HG02938 (cell line): ENCODE data around the gene ARID1B.

Experiments
- ATAC-seq: cut with Tn5 transposase; IDR thresholded peaks from one replicate; pipeline ENCODE4 v1.9.1; 2021; ENCODE audit warnings: mild to moderate bottlenecking, moderate library complexity; ENCODE audit not compliant: unreplicated experiment

The ARID1B gene

DNA sequence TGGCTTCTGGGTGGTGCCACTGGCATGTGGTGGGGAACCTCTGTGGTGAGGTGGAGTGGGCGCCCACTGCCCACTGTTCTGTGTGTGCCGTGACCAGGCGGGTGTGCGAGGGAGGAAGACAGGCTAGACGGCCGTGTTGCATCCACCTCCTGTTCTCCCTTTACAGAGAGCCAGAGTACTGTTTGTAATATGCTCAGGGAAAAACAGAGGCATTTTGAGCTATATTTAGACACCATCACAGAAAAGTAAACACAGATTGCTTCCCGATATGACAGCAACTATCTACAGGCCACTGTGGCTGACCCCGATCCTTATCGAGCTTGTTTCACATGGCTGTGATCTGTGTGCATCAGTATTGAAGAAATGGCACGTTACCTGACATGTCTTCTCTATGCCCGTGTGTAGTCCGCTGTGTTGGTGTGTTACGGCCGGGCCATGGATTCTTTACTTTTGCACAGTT lies 45.6 kb downstream of the ARID1B start:
- ATAC-seq = no peak

DNA sequence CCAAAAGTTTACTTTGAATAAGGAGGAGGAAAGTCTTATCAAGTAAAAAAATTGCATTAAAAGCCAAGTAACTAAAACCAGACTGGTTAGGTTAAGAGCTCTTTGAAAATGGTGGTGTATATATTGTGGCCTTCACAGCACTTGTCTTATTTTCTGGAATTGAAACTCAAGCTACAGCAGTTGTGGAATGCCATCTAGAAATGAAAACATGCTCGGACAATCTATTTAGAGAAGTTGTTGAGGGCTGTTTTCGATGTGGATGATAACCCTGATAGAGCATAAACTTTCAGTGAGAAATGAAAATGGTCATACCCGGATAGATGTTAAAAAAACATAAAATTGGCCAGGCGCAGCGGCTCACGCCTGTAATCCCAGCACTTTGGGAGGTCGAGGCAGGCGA lies 47.0 kb downstream of the ARID1B start:
- no peak for ATAC-seq

DNA sequence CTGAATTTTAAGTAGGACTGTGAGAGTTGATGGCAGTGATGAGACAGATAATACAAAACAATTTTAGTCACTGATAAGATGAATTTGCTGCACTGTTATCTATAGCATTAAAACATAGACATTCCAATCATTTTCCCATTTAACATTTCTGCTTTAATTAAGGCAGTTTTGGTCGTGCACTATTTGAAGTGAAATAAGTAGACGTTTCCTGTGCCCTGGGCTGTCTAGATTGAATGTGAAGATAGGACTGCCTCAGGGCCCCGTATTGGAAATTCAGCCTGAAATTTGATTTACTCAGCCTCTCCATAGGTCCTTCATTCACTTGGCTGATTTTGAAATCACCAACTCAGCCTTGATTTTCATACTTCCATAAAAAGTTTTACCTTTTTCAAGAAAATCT lies 48.3 kb downstream of the ARID1B start:
- ATAC-seq = no peak

DNA sequence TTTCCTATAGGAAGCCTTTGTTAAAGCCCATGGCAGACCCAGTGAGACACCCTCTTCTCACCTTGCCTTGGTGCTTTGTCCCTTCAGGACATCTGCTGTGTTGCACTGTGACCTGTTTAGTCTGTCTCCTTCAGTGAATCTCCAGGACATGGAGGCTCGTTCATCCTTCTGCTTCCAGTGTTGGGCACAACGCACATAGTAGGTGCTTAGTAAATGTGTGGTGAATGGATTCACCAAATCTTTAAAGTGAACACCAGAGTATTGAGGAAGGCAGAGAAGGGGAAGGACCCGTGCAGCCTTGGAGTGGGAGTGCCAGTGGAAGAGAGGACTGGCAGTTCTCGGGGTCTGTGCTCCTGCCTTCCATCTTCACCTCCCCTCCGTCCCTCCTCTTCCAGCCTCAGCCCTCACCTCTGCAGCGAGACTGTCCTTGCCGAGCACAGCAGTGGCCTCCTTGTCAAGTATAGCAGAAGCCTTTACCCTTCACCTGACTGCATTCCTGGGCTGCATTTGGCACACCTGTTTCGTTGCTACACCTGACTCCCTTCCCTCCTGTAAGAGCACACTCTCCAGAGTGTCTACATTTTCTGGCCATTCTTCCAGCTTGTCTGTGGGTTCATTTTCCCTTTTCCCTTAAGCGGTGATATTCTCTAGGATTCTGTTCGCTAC lies 49.2 kb downstream of the ARID1B start:
- no peak for ATAC-seq

DNA sequence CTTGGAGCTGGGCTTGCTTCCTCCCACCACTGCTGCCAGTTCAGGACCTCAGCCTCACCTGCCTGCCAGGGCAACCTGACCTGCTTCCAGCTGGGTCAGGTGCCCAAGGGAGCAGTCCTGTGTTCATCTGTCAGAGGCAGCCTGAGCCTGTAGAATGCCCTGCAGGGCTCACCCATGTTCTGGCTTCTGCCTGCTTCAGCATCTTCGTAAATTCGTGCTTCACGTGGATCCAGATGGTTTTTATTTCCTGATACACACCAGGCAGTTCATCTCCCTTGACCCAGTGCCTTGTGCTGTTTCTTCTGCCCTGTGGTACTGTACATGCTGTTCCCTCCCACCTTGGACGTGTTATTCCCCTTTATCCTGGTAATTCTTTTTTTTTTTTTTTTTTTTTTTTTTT lies 50.2 kb downstream of the ARID1B start:
- ATAC-seq = no peak

DNA sequence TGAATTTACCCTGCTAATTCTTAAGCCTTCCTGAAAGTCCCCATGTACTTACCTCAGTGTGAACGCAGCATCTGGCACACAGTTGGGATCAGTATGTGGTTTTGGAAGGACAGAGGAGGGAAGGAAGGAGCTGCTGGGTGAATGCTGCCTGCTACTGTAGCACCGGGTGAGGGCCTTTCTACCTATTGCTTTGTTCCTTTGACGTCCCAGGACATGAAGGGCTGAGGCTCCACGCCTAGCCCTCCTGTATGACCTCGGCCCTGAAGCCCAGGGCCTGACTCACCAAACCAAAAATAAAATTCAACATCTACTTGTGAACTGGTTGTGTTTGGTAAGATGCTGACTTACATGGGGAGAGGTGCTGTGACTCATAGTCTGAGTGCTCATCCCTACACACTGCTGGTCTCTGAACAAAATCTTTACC lies 51.1 kb downstream of the ARID1B start:
- no peak for ATAC-seq

DNA sequence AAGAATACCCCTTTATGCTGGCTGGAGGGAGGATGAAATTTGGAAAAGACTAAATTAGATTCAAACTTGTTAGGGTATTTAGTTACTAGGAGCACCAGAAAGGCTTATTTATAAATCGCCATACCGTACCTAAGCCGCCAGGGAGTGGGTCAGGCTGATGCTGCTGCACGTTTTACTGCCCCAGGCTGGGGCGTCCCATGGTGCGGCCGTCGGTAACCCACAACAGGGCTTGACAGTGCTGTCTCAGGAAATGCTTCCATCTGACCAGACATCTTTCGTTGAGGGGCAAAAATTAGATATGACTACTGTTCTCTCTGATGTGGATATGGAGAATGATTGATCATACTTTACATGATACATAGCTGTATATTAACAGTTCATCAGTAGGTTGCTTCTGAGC lies 52.9 kb downstream of the ARID1B start:
- no peak for ATAC-seq

DNA sequence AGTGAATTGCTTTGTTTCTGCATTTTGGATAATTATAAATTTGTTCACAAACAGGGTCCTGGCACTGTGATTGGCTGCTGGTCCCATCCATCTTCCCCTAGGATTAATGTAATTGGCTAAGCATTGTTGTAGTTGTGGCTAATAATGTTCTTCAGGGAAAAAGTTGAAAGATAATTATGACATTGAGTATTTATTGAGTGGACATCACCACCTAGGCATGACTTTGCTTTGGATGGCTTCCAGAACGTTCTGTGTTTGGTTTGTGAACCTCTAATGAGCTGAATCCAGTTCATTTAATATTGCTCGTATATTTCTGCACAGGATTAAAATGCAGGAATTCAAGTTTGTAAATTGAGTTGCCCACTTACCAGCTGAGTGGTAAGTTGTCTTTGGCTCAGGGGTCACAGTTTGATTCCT lies 55.1 kb downstream of the ARID1B start:
- ATAC-seq = no peak

DNA sequence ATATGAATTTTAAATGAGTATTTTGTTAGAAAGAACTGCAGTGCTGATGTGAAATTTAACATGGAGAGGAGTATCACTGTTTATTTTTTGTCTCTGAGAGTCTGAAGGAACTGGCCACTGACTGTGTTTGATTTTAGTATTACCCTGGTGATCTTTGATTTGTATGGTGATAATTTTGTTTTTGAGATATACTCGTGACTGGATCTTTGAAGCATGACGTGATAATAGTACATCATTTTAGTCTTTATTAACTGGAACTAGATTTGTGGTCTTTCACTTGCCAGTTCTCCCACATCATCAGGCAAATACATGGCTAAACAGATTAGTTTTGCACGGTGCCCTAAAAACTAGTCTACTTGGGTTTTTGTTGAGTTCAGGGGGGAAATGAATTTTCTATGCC lies 55.5 kb downstream of the ARID1B start:
- ATAC-seq = no peak

DNA sequence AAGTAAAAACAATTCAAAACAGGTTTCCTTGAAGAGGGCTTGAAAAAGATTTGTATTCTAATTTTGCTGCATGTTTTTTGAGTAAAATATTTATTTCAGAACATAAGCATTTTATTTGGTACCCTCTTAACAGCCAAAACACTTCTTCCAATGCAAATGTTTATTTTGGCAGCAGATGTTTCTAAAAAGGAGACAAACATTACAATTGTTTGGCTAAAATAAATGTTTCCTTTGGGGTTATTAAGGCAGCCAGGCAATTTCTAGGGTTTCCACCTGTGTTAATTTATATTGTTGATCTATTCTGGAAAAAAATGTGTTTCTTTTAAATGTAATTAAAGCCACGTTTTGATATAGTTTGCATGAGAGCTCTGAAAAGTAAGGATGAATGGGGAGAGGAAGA lies 56.6 kb downstream of the ARID1B start:
- ATAC-seq = no peak

DNA sequence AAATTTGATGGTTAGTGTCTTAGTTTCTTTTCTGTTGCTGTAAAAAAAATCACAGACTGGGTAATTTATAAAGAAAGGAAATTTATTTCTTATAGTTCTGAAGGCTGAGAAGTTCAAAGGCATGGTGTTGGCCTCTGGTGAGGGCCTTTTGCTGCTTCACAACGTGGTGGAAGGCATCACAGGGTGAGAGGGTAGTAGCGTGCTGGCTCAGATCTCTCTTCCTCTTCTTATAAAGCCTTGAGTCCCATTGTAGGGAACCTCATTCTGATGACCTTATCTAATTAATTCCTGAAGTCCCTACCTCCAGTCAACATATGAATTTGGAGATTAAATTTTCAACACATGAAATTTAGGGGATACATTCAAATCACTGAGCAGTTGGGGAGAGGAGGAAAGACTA lies 62.0 kb downstream of the ARID1B start:
- ATAC-seq = no peak

DNA sequence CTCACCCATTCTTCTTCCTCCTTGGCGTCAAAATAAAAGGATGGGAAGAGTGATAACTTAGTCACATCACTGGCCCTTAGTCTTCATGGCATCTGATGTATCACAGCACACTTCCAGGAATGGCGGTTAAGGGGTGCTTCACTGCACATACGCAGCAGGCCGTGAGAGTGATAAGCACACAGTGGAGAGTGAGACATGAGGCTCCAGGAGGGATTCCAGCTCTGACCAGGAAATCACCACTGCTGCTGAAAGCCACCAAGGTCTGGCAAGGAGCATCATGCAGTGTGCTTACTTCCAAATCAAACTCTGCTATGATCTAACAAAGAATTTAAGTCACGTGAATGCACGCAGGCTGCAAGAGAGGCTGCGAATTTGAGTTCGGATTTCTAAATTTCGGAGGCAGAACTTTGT lies 62.4 kb downstream of the ARID1B start:
- ATAC-seq = no peak

DNA sequence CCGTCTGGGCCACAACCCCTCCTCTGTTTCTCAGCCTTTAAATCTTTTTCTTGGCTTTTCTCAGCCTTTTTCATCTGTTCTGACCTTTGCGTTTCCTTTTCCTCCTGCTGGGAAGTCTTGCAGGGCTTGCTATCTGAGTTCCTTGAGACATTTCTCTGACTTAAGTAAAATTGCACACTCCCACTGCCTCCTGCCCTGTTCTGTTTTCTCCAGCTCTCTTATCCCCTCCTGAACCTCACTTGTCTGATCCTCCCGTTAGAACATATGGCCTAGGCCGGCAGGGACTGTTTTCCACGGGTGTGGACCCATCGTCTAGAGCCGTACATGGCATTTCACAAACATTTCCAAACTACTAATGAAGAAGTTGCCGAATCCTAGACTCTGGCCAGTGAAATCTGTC lies 63.0 kb downstream of the ARID1B start:
- ATAC-seq = no peak

DNA sequence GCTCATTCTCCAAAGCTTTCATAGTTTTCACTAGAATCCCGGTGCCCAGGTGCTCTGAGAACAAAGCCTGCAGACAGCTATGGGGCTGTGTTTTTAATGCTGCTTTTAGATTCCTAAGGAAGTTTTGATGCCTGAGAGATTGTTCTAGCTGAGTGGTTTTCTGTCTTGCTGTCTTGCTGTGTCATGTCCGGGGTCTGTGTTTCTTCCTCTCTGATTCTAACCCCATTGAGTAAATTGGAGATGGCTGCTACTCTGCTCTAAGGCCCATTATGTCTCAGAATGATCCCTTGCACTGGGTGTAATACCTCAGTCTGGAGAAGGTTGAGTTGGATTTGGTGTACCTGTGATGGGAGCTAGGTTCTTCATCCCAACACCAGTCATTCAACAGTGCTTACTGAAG lies 63.4 kb downstream of the ARID1B start:
- ATAC-seq = no peak

DNA sequence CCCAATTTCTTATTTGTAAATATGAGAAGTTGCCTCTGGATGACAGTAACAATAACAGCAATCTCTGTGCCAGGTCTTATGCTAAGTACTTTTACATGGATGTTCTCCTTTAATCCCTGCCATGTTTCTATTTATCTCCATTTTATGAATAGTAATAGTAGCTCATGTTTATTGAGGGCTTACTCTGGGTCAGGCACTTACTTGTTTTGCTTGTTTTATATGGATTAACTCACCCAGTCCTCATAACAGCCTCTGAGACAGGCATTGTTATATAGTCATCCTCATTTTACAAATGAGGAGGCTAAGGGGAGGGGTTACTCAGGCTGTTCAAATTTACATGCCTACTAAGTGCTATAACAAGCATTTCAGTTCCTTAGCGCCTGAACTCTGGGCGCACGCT lies 64.3 kb downstream of the ARID1B start:
- ATAC-seq = no peak

DNA sequence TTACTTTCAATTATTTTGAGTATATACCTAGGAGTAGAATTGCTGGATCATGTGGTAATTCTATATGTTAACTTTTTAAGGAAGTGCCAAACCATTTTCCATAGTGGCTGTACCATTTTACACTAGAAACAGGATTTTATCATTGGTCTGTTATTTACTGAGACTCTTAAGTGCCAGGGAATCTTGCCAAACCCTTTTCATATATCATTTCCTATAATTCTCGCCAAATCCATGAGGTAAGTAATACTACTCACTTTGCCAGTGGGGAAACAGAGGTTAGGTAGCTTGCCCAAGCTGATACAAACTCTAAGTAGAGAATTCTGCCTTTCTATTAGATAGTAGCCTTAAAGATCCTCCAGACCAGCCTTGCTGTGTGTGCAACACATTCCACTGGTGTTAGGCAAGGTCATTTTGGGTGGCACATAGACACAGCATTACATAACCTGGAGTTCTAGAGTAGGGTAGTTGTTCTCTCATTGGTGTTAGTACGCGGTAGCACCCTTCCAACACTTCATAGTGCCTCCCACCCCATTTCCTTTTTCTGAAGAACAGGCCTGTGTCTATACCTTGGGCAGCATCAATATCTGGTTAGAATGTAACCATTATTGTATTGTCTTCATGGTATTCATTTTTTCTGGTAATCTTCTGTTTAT lies 65.5 kb downstream of the ARID1B start:
- ATAC-seq = no peak

DNA sequence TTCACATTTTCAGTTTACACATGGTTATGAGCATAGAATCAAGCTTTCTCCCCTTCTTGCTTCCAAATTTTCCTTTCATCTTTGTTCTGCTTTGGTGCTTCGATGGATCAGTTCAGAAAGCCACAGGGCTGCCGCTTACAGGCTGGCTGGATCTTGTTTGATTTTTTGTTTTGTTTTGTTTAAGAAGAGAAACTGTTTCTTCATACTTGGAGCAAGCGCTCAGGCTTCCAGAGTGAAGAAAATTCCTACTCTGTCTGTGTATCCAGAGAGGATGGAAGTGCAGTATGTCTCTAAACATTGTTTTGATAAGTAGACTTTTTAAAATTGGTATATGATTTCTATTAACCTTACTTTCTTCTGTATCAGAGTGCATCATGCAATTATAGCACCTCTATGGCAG lies 66.9 kb downstream of the ARID1B start:
- ATAC-seq = no peak

DNA sequence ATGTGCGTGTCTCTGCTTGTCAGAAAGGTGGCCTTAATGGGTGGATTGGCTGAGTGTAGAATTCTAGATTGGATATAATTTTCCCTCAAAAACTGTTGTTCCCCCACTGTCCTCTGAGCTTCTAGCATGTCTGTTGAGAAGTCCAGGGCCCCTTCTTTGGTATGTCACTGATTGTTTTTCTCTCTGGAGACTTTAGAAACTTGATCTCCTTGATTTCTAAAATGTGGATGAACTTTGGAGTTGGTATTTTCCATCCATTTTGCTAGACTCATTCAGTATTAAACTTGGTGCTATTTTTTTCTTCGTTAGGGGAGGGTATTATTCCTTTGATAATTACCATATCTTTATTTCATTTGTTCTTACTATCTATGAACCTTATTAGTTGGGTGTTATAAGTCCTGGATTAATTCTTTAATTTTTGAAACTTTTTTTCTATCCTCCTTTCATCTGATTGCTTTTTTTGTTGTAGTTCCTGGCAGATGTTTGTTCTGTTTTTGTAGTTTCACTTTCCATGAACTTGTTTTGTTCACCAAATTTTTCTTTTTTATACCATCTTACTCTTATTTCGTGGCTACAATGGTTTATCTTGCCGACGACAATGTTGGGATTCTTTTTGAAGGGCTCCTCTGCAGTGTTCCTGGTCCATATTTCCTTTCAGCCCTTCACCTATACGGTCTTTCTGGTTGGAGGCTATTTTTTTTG lies 68.4 kb downstream of the ARID1B start:
- ATAC-seq = no peak

DNA sequence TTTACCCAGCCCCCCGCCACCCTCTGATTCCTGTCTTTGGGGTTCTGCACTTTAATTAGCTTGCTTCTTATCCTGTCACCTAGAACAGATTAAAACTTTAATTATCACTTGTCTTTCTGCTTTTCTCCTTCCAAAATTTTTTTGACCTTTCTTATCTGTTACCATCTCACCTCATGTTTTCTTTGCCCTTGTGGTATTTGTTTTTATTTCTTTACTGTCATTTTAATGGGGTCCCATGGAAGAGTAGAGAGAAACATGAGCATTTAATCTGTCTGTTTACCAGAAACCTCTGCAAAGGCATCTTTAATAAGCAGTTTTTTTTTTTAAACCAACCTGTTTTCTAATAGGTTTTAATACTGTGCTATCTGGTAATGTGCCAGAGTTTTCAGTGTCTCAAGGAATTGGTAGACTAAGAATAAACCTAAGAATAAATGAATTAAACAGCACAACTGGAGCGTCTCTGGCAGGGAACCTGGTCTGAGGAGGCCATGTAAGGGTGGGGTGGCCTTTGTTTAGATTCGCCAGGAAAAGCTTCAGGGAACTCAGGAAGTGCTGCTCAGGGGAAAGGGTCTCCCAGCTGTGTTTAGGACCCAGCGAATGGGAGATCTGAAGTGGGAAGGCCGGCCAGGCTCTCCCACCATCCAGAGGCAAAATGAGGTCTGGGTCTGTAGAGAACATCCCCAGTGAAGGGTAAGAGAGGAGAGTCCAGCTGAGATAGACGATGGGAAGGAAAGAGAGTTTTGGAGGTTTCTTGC lies 69.8 kb downstream of the ARID1B start:
- no peak for ATAC-seq

DNA sequence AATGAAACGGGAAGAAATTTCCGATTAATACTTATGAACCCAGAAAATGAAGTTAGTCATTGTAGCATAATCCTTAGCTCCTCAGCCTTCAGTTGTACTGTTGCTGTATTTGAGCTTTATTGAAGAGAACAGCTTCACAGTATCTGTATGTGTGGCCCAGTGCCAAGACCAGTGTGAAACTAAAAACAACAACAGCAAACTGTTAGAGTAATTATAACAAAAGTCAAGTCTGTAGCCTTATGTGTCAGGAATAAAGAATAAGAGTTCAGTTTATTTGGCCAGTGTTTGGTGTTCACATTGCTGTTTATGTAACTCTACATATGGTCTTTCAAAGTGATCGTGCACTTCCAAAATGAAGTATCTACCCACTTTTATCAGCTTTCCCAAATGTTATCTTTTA lies 70.9 kb downstream of the ARID1B start:
- no peak for ATAC-seq

DNA sequence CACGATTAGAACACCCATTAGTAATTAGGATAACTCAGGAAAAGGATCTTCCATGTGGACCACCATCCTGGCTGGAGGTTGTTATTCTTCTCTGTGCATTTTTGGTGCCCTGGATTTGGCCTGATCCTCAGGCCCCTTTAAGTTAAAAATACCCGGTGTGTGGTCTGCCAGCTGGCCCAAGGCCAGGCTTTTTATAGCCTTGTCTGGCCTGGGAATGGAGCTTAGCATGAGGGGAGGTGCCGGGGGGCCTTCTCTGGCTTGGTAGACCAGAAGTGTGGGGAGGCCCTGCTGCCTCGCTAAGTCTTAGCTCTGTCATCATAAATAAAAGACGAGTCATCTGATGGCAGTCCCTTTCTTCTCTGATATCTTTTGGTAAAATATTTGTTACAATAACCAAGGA lies 71.4 kb downstream of the ARID1B start:
- no peak for ATAC-seq

DNA sequence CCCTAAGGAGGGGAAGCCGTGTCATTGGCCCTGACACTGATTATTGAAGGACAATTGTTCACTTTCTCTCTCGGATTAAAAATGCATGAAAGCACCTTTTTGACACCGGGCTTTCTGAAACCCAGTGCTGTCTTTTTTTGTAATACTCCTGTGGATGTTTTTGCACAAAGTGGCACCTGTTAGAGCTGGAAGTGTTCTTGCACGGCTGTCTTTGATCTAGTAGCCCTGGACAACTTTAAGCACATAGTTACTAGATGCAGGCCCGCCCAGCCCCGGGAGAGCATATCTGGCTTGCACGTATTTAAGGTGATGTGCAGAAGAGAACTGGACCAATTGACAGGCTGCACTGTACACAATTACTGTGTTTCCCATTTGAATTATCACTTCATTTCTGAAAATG lies 72.6 kb downstream of the ARID1B start:
- no peak for ATAC-seq
